ENCODE data around the gene ZKSCAN1. TPM values are rescaled to one million over a fixed set of nuclear protein-coding genes. Genes with fewer than 3 reads are reported as not detected.

The ZKSCAN1 gene
- total RNA-seq, result 40.4 and 41.8 TPM in 2 replicates

GRCh38 chr7:100015232-100016214 is at the start of gene ZKSCAN1:
TSS of gene ZKSCAN1 (plus strand) at chr7:100015596. CDS start at chr7:100023507, 7,911 bp downstream.

GRCh38 chr7:99975782-99976521 is 39.4 kb upstream of the ZKSCAN1 start, which contains the start of gene AZGP1:
TSS of gene AZGP1 (minus strand) at chr7:99976031. CDS start at chr7:99976020, 11 bp downstream.

GRCh38 chr7:100049441-100050291 is 34.3 kb downstream of the ZKSCAN1 start, which contains the start of gene ZSCAN21:
TSS of gene ZSCAN21 (plus strand) at chr7:100049774. CDS start at chr7:100057007, 7,233 bp downstream.

GRCh38 chr7:100081535-100082102 is 66.2 kb downstream of the ZKSCAN1 start, which contains the start of gene ZNF3:
TSS of gene ZNF3 (minus strand) at chr7:100081723. CDS start at chr7:100077357, 4,366 bp downstream.

GRCh38 chr7:100088621-100089457 is 73.4 kb downstream of the ZKSCAN1 start, which contains the start of gene COPS6:
TSS of gene COPS6 (plus strand) at chr7:100088969. CDS start at chr7:100088991, 22 bp downstream.

Other genes starting within 250 kb of the ZKSCAN1 start
- gene CYP3A4, start 231.4 kb upstream of the ZKSCAN1 start, total RNA-seq, result not detected in 2 replicates
- not detected in 2 replicates for gene CYP3A43, start 187.6 kb upstream of the ZKSCAN1 start, total RNA-seq
- gene OR2AE1, start 138.6 kb upstream of the ZKSCAN1 start, total RNA-seq, result 0.22 and 0.53 TPM in 2 replicates
- 22.5 and 28.4 TPM in 2 replicates for gene TRIM4, start 96.1 kb upstream of the ZKSCAN1 start, total RNA-seq
- gene GJC3, start 86.0 kb upstream of the ZKSCAN1 start, total RNA-seq, result 0.13 TPM in 1 of 2 replicates, not detected in the other
- not detected in 2 replicates for gene AZGP1, start 39.6 kb upstream of the ZKSCAN1 start, total RNA-seq
- 6.6 and 6.8 TPM in 2 replicates for gene ZSCAN21, start 34.2 kb downstream of the ZKSCAN1 start, total RNA-seq
- gene ZNF3, start 66.1 kb downstream of the ZKSCAN1 start, total RNA-seq, result 32.5 and 35.1 TPM in 2 replicates
- 103 and 116 TPM in 2 replicates for gene COPS6, start 73.4 kb downstream of the ZKSCAN1 start, total RNA-seq
- 121 and 175 TPM in 2 replicates for gene MCM7, start 85.8 kb downstream of the ZKSCAN1 start, total RNA-seq
- gene AP4M1, start 86.0 kb downstream of the ZKSCAN1 start, total RNA-seq, result 14.5 and 18.9 TPM in 2 replicates
- 38.8 and 58.2 TPM in 2 replicates for gene TAF6, start 103.8 kb downstream of the ZKSCAN1 start, total RNA-seq
- 18.9 and 21.9 TPM in 2 replicates for gene CNPY4, start 104.0 kb downstream of the ZKSCAN1 start, total RNA-seq
- 1.3 and 1.9 TPM in 2 replicates for gene MBLAC1, start 111.4 kb downstream of the ZKSCAN1 start, total RNA-seq
- gene LAMTOR4, start 133.3 kb downstream of the ZKSCAN1 start, total RNA-seq, result 72.7 and 77.8 TPM in 2 replicates
- 9.9 and 11.7 TPM in 2 replicates for gene TRAPPC14, start 143.1 kb downstream of the ZKSCAN1 start, total RNA-seq
- gene GAL3ST4, start 153.0 kb downstream of the ZKSCAN1 start, total RNA-seq, result 1.5 and 1.9 TPM in 2 replicates
- gene GPC2, start 161.8 kb downstream of the ZKSCAN1 start, total RNA-seq, result 3.9 and 4.1 TPM in 2 replicates
- 0.79 and 3.3 TPM in 2 replicates for gene STAG3, start 162.3 kb downstream of the ZKSCAN1 start, total RNA-seq
- gene PVRIG, start 204.4 kb downstream of the ZKSCAN1 start, total RNA-seq, result not detected in 2 replicates

Measured in thoracic aorta endothelial cell (primary cell).